NCI-H187 treated with DMSO at 0.1 percent for 48 hours (cell line): ENCODE data around the gene HOXA7.

Experiments
- DNase-seq: peaks from one replicate; lab custom pipeline; 2025; lab: John Stamatoyannopoulos, UW

The HOXA7 gene

DNA sequence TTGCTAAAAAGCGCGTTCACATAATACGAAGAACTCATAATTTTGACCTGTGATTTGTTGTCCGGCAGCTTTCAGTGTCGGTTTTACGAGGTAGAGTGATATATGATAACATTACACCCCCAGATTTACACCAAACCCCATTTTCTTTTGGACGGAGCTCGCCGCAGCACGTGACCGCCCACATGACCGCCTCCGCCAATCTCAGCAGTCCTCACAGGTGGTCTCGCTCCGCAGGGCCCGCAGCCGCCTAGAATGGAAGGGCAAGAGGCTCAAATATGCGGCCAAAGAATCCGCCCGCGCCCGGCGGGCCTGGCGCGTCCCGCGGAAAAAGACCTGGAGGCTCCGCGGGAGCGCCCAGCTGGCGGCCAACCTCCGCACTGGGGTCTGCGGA is at the start of gene HOXA7:
HOXA7 (minus strand) TSS at position 168 of the 391 bp plus-strand sequence; CDS start at position 38, 130 bp downstream.
- no peak for DNase-seq

GRCh38 chr7:27205325-27206280 is 49.1 kb upstream of the HOXA7 start:
- DNase-seq = no peak

GRCh38 chr7:27204851-27205322 is 48.4 kb upstream of the HOXA7 start:
- DNase-seq = no peak

GRCh38 chr7:27203964-27204594 is 47.6 kb upstream of the HOXA7 start:
- DNase-seq = no peak

GRCh38 chr7:27203365-27203953 is 47.0 kb upstream of the HOXA7 start:
- no peak for DNase-seq

- no peak for DNase-seq
These were observed 46.3 kb upstream of the HOXA7 start for GRCh38 chr7:27202862-27203134.

- DNase-seq = no peak
These were observed 45.8 kb upstream of the HOXA7 start for GRCh38 chr7:27202018-27202861.

DNA sequence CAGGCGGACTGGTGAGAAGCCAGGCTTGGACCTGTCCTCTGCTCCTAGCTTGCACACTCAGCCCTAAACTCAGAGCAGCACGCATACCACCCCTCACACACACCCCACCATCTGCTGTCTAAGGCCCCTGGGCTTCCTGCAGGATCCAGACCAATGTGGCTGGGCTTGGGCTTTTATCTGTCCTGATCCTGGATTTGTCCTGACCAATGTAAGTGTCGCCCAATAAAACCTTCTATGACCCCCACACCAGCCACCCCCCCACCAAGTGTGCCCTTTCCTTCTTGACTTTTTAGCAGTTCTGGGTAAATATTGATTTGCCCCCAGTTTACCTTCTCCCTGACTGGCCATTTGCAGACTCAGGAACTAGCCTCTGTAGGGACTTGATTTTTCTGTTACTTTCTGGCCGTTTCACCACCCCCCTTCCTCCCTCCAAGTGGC is 45.1 kb upstream of the HOXA7 start:
- no peak for DNase-seq

DNA sequence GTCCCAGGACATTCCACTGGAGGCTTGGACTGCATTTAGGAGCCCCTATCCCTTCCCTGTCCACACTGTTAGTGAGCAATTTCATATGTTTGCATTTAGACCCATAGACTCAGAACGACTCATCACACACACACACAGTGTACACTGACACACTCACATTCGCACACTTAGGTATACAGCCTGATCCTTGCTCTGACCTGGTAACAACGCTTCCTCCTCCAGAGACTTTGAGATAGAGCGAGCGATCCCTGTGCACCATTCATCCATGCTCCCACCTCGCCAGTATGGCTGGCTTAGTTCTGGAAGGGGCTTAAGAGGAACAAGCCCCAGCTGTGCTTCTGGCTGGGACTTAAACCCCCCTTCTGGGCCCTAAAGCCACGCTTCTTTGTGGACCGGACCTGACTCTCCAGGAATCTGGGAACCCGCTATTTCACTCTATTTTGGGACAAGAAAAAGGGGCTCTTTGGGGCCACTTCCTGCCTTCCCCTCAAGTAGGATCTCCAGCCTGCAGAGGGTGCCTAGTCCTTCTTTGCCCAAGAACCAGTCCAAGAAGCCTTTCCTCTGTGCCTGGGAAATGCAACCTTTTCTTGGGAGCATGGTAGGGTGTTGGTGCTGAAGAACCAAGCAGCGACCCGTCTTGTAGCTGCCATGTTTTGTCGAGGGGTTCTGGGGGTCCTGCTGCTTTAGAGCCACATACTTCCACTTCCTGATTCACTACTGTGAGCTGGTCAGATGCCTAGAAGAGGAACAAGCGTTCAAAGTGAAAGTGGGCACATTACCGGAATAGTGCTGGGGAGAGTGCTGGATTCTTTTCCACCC is 44.5 kb upstream of the HOXA7 start:
- DNase-seq = no peak

GRCh38 chr7:27199849-27200760 is 43.6 kb upstream of the HOXA7 start, which contains the start of gene HOXA13:
Gene HOXA13, minus strand, starts transcription at chr7:27200091. Its CDS starts 14 bp downstream, at chr7:27200077.
- DNase-seq = no peak

GRCh38 chr7:27198871-27199801 is 42.7 kb upstream of the HOXA7 start:
- no peak for DNase-seq

- no peak for DNase-seq
These were observed 41.8 kb upstream of the HOXA7 start for GRCh38 chr7:27198138-27198841.

GRCh38 chr7:27197137-27198042 is 40.9 kb upstream of the HOXA7 start:
- DNase-seq = no peak

DNA sequence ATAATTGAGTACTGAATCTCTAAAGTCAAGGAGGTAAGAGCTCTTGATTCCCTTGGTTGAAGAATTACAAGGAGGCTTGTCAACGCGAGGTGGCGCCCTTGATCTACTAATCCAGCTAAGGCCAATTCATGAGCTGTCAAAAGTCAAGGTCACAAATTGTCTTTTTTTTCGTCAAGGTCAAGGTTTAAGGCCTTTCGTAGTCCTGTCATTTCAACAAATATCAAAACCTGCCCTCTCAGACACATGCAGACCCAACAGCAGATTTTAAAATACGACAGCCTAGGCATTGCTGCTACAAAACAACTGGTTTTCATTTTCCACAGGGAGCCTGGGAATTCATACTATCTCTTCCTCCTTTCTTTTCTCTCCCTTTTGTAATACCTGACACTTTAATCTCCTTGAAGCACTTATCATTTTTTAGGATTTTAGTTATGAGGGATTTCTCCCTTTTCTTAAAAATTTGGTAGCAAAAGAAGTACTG is 39.9 kb upstream of the HOXA7 start:
- no peak for DNase-seq

GRCh38 chr7:27194686-27195379 is 38.4 kb upstream of the HOXA7 start:
- DNase-seq = no peak

- no peak for DNase-seq
These were observed 37.5 kb upstream of the HOXA7 start for GRCh38 chr7:27194002-27194352.
